LNCAP (cell line): ENCODE data around the gene SHC3.

Experiments
- TF ChIP-seq, protein P1 (sequence below): fragments of 450-650 bp; IDR thresholded peaks from 2 replicates; pipeline ENCODE4 v1.5.1; 2017; ENCODE audit warnings: mild to moderate bottlenecking

The SHC3 gene, protein sequence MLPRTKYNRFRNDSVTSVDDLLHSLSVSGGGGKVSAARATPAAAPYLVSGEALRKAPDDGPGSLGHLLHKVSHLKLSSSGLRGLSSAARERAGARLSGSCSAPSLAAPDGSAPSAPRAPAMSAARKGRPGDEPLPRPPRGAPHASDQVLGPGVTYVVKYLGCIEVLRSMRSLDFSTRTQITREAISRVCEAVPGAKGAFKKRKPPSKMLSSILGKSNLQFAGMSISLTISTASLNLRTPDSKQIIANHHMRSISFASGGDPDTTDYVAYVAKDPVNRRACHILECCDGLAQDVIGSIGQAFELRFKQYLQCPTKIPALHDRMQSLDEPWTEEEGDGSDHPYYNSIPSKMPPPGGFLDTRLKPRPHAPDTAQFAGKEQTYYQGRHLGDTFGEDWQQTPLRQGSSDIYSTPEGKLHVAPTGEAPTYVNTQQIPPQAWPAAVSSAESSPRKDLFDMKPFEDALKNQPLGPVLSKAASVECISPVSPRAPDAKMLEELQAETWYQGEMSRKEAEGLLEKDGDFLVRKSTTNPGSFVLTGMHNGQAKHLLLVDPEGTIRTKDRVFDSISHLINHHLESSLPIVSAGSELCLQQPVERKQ

GRCh38 chr9:89177944-89178829, at the start of gene SHC3:
Gene SHC3, minus strand, starts transcription at chr9:89178818. Its CDS starts 358 bp downstream, at chr9:89178460.
- TF ChIP-seq, protein P1, sequence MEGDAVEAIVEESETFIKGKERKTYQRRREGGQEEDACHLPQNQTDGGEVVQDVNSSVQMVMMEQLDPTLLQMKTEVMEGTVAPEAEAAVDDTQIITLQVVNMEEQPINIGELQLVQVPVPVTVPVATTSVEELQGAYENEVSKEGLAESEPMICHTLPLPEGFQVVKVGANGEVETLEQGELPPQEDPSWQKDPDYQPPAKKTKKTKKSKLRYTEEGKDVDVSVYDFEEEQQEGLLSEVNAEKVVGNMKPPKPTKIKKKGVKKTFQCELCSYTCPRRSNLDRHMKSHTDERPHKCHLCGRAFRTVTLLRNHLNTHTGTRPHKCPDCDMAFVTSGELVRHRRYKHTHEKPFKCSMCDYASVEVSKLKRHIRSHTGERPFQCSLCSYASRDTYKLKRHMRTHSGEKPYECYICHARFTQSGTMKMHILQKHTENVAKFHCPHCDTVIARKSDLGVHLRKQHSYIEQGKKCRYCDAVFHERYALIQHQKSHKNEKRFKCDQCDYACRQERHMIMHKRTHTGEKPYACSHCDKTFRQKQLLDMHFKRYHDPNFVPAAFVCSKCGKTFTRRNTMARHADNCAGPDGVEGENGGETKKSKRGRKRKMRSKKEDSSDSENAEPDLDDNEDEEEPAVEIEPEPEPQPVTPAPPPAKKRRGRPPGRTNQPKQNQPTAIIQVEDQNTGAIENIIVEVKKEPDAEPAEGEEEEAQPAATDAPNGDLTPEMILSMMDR: no peak

- TF ChIP-seq, protein P1: no peak
Measured at GRCh38 chr9:89225991-89226471, 47.4 kb upstream of the SHC3 start.

DNA sequence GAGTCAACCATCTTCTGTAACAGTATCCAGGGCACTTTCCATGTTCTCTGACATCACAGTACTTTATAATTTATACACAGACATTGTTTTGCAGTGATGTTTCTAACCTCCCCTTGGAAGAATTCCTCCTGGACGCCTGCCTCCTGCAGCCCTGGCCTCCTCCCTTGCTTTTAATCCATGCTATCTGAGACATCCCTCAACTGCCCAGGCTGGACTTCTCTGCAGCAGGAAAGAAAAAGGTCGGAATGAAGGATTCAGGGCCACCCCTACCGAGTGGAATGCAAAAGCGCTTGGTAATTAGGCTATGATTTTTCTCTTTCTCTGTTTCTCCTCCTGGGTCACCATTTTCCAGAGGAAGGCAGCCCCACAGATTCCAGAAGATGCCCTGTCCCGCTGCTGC, 47.0 kb upstream of the SHC3 start:
- TF ChIP-seq, protein P1: no peak

DNA sequence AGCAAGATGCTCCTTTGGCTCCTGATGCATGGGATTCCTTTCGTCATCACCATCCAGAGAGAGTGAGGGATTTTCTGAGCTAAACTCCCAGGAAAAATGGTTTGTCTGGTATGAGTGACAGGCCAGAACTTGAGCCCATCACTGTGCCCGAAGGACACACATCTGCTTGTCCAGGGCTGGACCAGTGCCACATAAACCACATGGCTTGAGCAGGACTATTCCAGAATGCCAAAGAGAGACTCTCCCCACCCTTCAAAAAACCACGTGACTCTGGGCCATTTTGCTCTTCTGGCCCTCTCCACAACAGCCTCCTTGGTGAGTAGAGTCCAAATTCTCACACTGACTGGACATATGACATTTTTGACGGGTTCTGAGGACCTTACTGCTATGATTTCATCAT, 46.4 kb upstream of the SHC3 start:
- TF ChIP-seq, protein P1: no peak

- TF ChIP-seq, protein P1: no peak
Measured at GRCh38 chr9:89224633-89225032, 46.0 kb upstream of the SHC3 start.

DNA sequence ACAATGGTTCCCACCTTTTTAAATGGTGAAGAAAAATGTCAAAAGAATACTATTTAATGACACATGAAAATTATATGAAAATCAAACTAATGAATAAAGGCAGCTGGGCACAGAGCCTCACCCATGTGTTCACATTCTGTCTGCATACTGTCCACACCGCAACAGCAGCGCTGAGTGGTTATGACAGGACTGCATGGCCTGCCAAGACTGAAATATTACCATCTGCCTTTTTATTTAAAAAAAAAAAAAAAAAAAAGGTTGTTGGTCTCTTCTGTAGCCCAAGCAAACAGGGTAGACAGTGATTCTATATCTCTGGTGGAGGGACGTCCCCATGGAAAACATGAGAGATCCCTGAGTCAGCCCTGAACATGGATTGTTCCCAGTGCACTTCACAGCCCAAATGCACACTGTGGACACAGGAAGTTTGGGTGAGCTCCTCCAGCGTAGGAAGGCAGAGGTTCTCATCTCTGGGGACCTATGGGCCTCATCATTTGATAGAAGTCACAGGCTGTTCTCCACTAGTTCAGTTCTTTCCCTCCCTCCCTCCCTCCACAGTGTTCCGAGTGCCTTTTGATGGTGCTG, 44.9 kb upstream of the SHC3 start:
- TF ChIP-seq, protein P1: no peak

GRCh38 chr9:89219637-89220036, 41.0 kb upstream of the SHC3 start:
- TF ChIP-seq, protein P1: no peak
